K562 (cell line): ENCODE measurements around the gene TMEM203. TPM values are rescaled to one million over a fixed set of nuclear protein-coding genes. Genes with fewer than 3 reads are reported as not detected.

ENCODE experiments used
- ARNT ChIP-seq, 2 experiments: fragments of 450-650 bp; IDR thresholded peaks; 2 replicates each; pipeline ENCODE4 v1.6.1; 2016; ENCODE audit warnings: mild to moderate bottlenecking in 1 of 2
- ETS2 ChIP-seq: IDR thresholded peaks from 2 replicates; pipeline ENCODE4 v1.6.1; 2016; ENCODE audit warnings: borderline replicate concordance, missing genetic modification characterization, mild to moderate bottlenecking, moderate library complexity, missing compliant biosample characterization; ENCODE audit not compliant: poor library complexity, severe bottlenecking
- HLTF ChIP-seq: fragments of 450-650 bp; IDR thresholded peaks from 2 replicates; pipeline ENCODE4 v1.6.1; 2016
- KDM2B ChIP-seq: fragments of 250-450 bp; sonication (Bioruptor Pico); IDR thresholded peaks from 2 replicates; pipeline ENCODE4 v1.8.0; 2021; ENCODE audit warnings: mild to moderate bottlenecking, moderate library complexity
- KLF10 ChIP-seq: fragments of 250-450 bp; sonication (Bioruptor Pico); IDR thresholded peaks from 2 replicates; pipeline ENCODE4 v1.6.1; 2021; ENCODE audit warnings: matching md5 sums
- KLF13 ChIP-seq: fragments of 450-650 bp; IDR thresholded peaks from 2 replicates; pipeline ENCODE4 v1.6.1; 2016; ENCODE audit warnings: missing genetic modification characterization, low read depth, mild to moderate bottlenecking, missing compliant biosample characterization, moderate library complexity, borderline replicate concordance
- MTF1 ChIP-seq: fragments of 250-450 bp; sonication (Bioruptor Pico); IDR thresholded peaks from 2 replicates; pipeline ENCODE4 v1.9.0; 2021; ENCODE audit warnings: moderate library complexity, mild to moderate bottlenecking, inconsistent platforms, borderline replicate concordance
- NFATC3 ChIP-seq: fragments of 450-650 bp; IDR thresholded peaks from 2 replicates; pipeline ENCODE4 v1.6.1; 2017; ENCODE audit warnings: mild to moderate bottlenecking
- RFX1 ChIP-seq: fragments of 450-650 bp; IDR thresholded peaks from 2 replicates; pipeline ENCODE4 v1.6.1; 2016; ENCODE audit warnings: mild to moderate bottlenecking, moderate library complexity
- SAFB ChIP-seq: fragments of 200-400 bp; formaldehyde crosslinking; IDR thresholded peaks from 2 replicates; pipeline ENCODE4 v1.6.1; 2017; ENCODE audit warnings: low read depth, low read length, borderline replicate concordance
- SAP30 ChIP-seq: fragments of 200-600 bp; sonication (generic); IDR thresholded peaks from 2 replicates; pipeline ENCODE4 v1.6.1; 2012; ENCODE audit warnings: borderline replicate concordance, low read depth, mild to moderate bottlenecking, moderate library complexity, low read length, control low read depth, inconsistent platforms; ENCODE audit not compliant: insufficient read depth, poor library complexity, severe bottlenecking
- SIRT6 ChIP-seq: IDR thresholded peaks from one replicate; pipeline ENCODE4 v1.6.1; 2012; ENCODE audit warnings: low read depth, mild to moderate bottlenecking, control low read depth, inconsistent platforms, low read length, moderate library complexity
- STAT5A ChIP-seq: IDR thresholded peaks from 2 replicates; pipeline ENCODE4 v1.6.1; 2012; ENCODE audit warnings: low read length, inconsistent platforms, borderline replicate concordance
- TCF7L2 ChIP-seq: fragments of 150-350 bp; IDR thresholded peaks from 2 replicates; pipeline ENCODE4 v1.6.1; 2016; ENCODE audit warnings: low read depth, mild to moderate bottlenecking, low read length, moderate library complexity
- ZBTB33 ChIP-seq: sonication (generic); formaldehyde crosslinking; IDR thresholded peaks from 2 replicates; pipeline ENCODE4 v1.8.1; 2023; ENCODE audit warnings: mild to moderate bottlenecking, missing genetic modification reagents
- ZFP30 ChIP-seq: fragments of 250-450 bp; sonication (Bioruptor Pico); IDR thresholded peaks from 2 replicates; pipeline ENCODE4 v1.8.0; 2022; ENCODE audit warnings: moderate library complexity, mild to moderate bottlenecking, inconsistent platforms, borderline replicate concordance
- ZNF197 ChIP-seq: fragments of 200-800 bp; sonication (Bioruptor generic); IDR thresholded peaks from 2 replicates; pipeline ENCODE4 v1.6.1; 2016; ENCODE audit warnings: low read depth, missing genetic modification characterization, missing compliant biosample characterization
- ZNF263 ChIP-seq: sonication (generic); formaldehyde crosslinking; IDR thresholded peaks from 2 replicates; pipeline ENCODE4 v1.8.0; 2022; ENCODE audit warnings: mild to moderate bottlenecking, missing genetic modification reagents, borderline replicate concordance
- ZNF324 ChIP-seq: fragments of 250-450 bp; sonication (Bioruptor Pico); IDR thresholded peaks from 2 replicates; pipeline ENCODE4 v1.4.0; 2020; ENCODE audit warnings: mild to moderate bottlenecking
- ZNF449 ChIP-seq: fragments of 250-450 bp; sonication (Bioruptor Pico); IDR thresholded peaks from 2 replicates; pipeline ENCODE4 v1.8.0; 2022; ENCODE audit warnings: moderate library complexity, mild to moderate bottlenecking, inconsistent platforms
- ZNF589 ChIP-seq: fragments of 200-800 bp; sonication (Bioruptor generic); IDR thresholded peaks from 2 replicates; pipeline ENCODE4 v1.6.1; 2016; ENCODE audit warnings: low read depth, missing genetic modification characterization, missing compliant biosample characterization
- polyA plus RNA-seq, 8 experiments: library from polyadenylated mRNA; depleted of rRNA in 4 of 8; stranded (reverse) in 5 of 8; unstranded in 3 of 8; fragments of >200 nt; fragmentation: Nextera tagmentation in 2 of 8; fragmentation: Illumina TruSeq in 1 of 8; extraction: Ambion mirVana in 2 of 8; extraction: Trizol in 1 of 8; gene quantifications; 2 replicates each; pipeline versions ENCODE4 v1.2.1 to v1.2.3, GENCODE V29; 2011 to 2014; ENCODE audit warnings: inconsistent platforms in 1 of 8, missing spikeins in 1 of 8
- total RNA-seq, 7 experiments: library from RNA; depleted of rRNA in 6 of 7; stranded (reverse); fragments of >200 nt in 6 of 7; fragmentation: Illumina TruSeq in 2 of 7; extraction: Trizol in 2 of 7; gene quantifications; 2 replicates each; pipeline versions ENCODE4 v1.2.1 to v1.2.3, GENCODE V29; 2011 to 2021; ENCODE audit warnings: low replicate concordance in 1 of 7
- TF ChIP-seq, protein P1 (sequence below): IDR thresholded peaks from 2 replicates; pipeline ENCODE4 v1.6.1; 2014; ENCODE audit warnings: antibody characterized with exemption
- TF ChIP-seq, protein P2 (sequence below): fragments of 250-450 bp; sonication (Bioruptor Pico); IDR thresholded peaks from 2 replicates; pipeline ENCODE4 v1.6.1; 2021; ENCODE audit warnings: mild to moderate bottlenecking

Gene TMEM203
- total and polyA plus RNA-seq, 9 of the 15 experiments (the other 6 are each of a cell fraction or from before 2014, with no cell fraction given) = 8.8 to 59.5 (median 37.6) TPM

DNA sequence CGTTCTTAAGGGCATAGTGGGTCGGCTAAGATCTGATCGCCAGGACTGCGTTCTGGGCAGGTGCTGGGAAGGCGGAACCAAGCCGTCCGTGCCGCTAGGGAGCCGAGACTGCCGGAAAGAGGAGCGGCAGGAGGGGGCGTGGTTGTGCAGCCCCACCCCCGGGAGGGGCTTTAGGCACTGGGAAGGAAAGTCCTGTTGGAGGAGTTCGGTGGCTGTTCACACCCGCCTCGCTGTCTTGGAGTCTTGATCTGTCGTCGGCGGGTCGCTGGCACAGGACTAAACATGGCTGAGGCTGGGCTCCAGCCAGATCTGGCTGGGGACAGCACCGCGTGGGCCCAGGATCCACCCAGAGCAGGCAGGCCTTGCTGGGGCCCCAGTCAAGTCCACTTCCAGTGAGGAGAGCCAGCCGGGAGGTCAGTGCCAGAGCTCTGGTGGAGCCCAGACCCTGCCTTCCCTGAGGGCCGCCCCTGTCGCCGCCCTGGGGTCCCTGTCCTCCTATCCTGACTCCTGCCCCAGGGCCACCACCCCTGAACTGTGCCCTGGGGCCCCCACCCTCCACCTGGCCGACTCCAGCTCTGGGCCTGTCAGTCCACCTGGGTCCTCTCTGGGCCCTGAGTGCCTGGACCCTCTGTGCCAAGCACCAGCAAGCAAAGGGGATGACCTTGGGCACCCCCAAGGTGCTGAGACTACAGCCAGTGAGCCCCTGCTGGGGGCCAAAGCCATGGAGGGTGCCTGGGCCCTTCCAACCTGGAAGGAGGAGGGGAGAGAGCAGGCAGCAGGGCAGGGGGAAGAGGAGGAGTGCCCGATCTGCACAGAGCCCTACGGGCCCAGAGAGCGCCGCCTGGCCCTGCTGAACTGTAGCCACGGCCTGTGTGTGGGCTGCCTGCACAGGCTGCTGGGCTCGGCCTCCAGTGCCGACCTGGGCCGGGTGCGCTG, 12.1 kb upstream of the TMEM203 start (continued):
- TF ChIP-seq, protein P1, sequence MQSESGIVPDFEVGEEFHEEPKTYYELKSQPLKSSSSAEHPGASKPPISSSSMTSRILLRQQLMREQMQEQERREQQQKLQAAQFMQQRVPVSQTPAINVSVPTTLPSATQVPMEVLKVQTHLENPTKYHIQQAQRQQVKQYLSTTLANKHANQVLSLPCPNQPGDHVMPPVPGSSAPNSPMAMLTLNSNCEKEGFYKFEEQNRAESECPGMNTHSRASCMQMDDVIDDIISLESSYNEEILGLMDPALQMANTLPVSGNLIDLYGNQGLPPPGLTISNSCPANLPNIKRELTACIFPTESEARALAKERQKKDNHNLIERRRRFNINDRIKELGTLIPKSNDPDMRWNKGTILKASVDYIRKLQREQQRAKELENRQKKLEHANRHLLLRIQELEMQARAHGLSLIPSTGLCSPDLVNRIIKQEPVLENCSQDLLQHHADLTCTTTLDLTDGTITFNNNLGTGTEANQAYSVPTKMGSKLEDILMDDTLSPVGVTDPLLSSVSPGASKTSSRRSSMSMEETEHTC = no peak
- TF ChIP-seq ARNT (IDR thresholded peaks at IDR 0.05) (no peak), SAFB (no peak), HLTF (no peak), KDM2B (no peak), ZBTB33 (CRISPR knock-in tag) (no peak; the same call in 1 of the 2 replicates), KLF13 (peak; percentile 91), SAP30 (peak; percentile 32), ZNF324 (CRISPR knock-in tag) (no peak), STAT5A (no peak), KLF10 (no peak), ZNF449 (CRISPR knock-in tag) (no peak), ZNF263 (CRISPR knock-in tag) (no peak), MTF1 (no peak), TCF7L2 (no peak), ZFP30 (CRISPR knock-in tag) (no peak), ZNF589 (no peak), ZNF197 (CRISPR knock-in tag) (no peak), ETS2 (tag) (no peak), SIRT6 (no peak), RFX1 (no peak), NFATC3 (no peak)
- TF ChIP-seq, protein P2, sequence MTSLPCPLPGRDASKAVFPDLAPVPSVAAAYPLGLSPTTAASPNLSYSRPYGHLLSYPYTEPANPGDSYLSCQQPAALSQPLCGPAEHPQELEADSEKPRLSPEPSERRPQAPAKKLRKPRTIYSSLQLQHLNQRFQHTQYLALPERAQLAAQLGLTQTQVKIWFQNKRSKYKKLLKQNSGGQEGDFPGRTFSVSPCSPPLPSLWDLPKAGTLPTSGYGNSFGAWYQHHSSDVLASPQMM (CRISPR knock-in tag) = no peak
